Ovary (tissue), 3 donors: ENCODE measurements around the gene GAS2L2.

Source experiments
- CTCF ChIP-seq, 3 donors: fragments of 450-650 bp in 2 of 3; fragments of 200-600 bp in 1 of 3; IDR thresholded peaks; one replicate each; pipeline versions ENCODE4 v1.5.1 to v1.8.0; 2016 to 2022; ENCODE audit warnings: antibody characterized with exemption in 3 of 3, mild to moderate bottlenecking in 1 of 3
- EP300 ChIP-seq: sonication (generic); formaldehyde crosslinking; IDR thresholded peaks from one replicate; pipeline ENCODE4 v1.6.1; 2017; ENCODE audit warnings: antibody characterized with exemption
- POLR2A ChIP-seq: fragments of 450-650 bp; IDR thresholded peaks from one replicate; pipeline ENCODE4 v1.6.1; 2017; ENCODE audit warnings: antibody characterized with exemption, mild to moderate bottlenecking, moderate library complexity
- donor health status: DM: no; HTN: no; CAD: no.

- TF ChIP-seq EP300, result no peak
- TF ChIP-seq CTCF (IDR thresholded peaks at IDR 0.05), result no peak
- no peak for TF ChIP-seq POLR2A
These were observed 51.5 kb downstream of the GAS2L2 start for GRCh38 chr17:35701491-35701890.
